ENCODE results near the gene RBM20. TPM values are rescaled to one million over a fixed set of nuclear protein-coding genes. Genes with fewer than 3 reads are reported as not detected.

RBM20 gene
- total RNA-seq, 1 donor, result 0.09 TPM

- no peak for TF ChIP-seq CTCF (IDR thresholded peaks at IDR 0.05; ENCODE audit: insufficient read depth, low read length)
- no peak for DNase-seq (ENCODE audit: low read depth)
- no peak overlapping the region for H3K4me3 ChIP-seq (ENCODE audit: low read depth, low read length)
These were observed 189.9 kb downstream of the RBM20 start for GRCh38 chr10:110833941-110834628.

- no peak overlapping the region for H3K4me3 ChIP-seq (ENCODE audit: low read depth, low read length)
- peak; percentile 32 for DNase-seq (ENCODE audit: low read depth)
- no peak for TF ChIP-seq CTCF (IDR thresholded peaks at IDR 0.05; ENCODE audit: insufficient read depth, low read length)
These were observed 190.6 kb downstream of the RBM20 start for GRCh38 chr10:110834629-110835301.

DNA sequence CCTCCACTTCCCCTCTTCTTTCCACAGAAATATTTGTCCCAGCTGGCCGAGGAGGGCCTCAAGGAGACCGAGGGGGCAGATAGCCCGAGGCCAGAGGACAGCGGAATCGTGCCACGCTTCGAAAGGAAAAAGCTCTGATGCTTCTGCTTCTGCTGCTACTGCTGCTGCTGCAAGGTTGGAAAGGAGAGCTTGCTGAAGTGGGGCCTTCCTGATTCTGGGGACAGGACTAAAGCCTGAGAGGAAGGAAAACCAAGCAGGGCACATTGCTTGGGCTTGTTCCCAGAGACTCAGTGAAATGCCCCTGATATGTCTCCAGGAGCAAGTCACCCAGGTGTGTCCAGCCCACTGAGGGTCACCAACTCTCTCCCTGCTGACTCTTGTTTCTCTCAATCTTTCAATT, 191.7 kb downstream of the RBM20 start:
- DNase-seq (ENCODE audit: low read depth), result no peak
- no peak for TF ChIP-seq CTCF (IDR thresholded peaks at IDR 0.05; ENCODE audit: insufficient read depth, low read length)
- H3K4me3 ChIP-seq (ENCODE audit: low read depth, low read length), result no peak overlapping the region

DNA sequence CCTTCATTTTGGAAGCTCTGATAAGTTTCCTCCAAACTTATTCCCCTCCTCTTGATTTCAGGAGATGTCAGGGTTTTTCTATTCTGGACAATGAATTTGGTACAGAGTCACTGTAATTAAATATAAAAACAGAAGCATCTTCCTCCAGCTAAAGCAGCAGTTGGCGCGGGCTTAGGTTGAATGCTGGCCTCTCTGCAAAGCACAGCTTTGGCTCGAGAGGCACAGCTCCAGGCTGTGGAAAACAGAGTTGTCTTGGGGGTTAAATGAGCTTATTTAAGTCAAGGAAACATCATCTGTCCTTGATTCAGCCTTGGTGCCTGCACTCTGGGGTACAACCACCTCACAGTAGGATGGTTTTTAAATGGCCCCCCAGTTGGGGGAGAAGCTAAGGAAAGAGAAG, 192.6 kb downstream of the RBM20 start:
- TF ChIP-seq CTCF (IDR thresholded peaks at IDR 0.05; ENCODE audit: insufficient read depth, low read length), result no peak
- no peak for DNase-seq (ENCODE audit: low read depth)
- no peak overlapping the region for H3K4me3 ChIP-seq (ENCODE audit: low read depth, low read length)

DNA sequence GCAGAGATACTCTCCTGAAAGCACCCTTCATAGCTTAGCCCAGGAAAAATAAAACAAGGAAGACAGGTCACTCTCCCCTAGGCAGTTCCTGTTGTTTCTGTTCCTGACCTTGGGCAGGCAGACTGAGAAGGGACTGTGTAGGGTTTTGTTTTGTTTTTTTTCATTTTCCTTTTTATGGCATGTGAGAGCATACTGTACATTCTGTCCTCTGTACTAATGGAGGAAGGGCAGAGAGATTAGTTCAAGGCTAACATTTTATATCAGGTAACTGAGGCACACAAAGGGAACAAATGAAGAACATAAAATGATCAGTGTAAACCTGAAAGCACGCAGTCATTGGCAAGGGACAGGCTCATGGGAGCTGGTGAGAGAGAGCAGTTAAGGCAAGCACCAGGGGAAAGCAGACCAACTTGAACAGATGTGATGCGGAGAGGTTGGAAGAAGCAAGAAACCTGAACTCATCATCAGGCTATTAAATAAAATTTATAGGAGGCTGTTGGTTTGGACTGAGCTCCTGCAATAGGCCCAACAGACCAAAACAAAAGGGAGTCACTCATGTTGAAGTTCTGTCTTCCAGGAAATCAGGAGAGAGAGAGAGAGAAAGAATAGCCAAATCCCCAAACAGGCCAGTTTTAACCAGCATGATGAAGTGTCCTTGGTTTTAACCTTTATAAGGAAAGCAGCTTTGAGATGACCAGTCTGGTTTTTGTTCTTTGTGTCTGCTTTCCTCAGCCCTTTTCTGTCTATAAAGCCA, 193.5 kb downstream of the RBM20 start:
- no peak for DNase-seq (ENCODE audit: low read depth)
- no peak for TF ChIP-seq CTCF (IDR thresholded peaks at IDR 0.05; ENCODE audit: insufficient read depth, low read length)
- H3K4me3 ChIP-seq (ENCODE audit: low read depth, low read length), result no peak overlapping the region

DNA sequence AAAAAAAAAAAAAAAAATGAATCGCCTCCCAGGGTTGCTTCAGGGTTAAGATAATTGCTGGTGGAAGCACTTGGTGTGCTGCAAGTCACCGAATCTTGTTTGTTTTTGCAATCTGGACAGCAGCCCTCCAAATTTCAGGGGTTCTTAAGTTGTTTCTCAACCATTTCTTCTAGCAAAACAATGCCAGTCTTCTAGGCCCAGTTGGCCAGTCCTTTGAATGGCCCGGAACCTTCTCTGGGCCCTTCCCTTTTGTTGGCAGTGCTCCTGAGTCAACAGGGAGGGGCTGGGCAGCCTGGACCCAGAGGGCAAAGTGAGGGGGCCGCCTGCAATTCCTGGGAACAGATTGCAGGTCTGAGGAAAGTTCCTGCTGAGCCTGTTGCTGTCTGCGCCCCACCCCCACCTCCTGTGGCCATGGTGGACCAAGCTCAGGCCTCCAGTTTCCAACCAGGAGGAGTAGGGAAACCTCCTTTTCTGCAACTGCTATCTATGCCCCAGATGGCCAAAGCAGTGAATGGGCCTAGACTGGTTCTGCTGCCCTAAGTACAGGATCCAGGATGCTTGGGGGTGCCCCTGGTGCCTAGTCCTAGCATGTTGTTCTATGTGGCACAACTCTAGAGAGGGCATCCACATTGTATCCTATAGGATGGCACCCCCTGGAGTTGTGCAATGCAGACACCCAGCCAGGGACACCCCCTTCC, 196.2 kb downstream of the RBM20 start:
- DNase-seq (ENCODE audit: low read depth), result peak; percentile 55
- H3K4me3 ChIP-seq (ENCODE audit: low read depth, low read length), result no peak overlapping the region
- no peak for TF ChIP-seq CTCF (IDR thresholded peaks at IDR 0.05; ENCODE audit: insufficient read depth, low read length)
